Parathyroid adenoma (tissue), 2 donors: Measurements from ENCODE around the gene CFHR1.

ENCODE experiments used
- H2AFZ ChIP-seq: fragments of 300-600 bp; sonication (generic); one replicate; pipeline ENCODE4 v1.7.0; 2017; ENCODE audit warnings: antibody characterized with exemption, mild to moderate bottlenecking
- H3K27ac ChIP-seq: fragments of 300-600 bp; sonication (generic); one replicate; pipeline ENCODE4 v1.7.0; 2017
- H3K27me3 ChIP-seq: fragments of 300-600 bp; sonication (generic); one replicate; pipeline ENCODE4 v1.7.0; 2017; ENCODE audit warnings: low read length; ENCODE audit not compliant: control insufficient read depth, insufficient read depth
- H3K36me3 ChIP-seq: fragments of 300-600 bp; sonication (generic); one replicate; pipeline ENCODE4 v1.7.0; 2017; ENCODE audit warnings: low read length; ENCODE audit not compliant: control insufficient read depth, insufficient read depth
- H3K4me1 ChIP-seq: fragments of 300-600 bp; sonication (generic); one replicate; pipeline ENCODE4 v1.7.0; 2017; ENCODE audit warnings: control low read depth
- H3K4me2 ChIP-seq: fragments of 300-600 bp; sonication (generic); one replicate; pipeline ENCODE4 v1.7.0; 2017; ENCODE audit warnings: low read length
- H3K4me3 ChIP-seq: fragments of 300-600 bp; sonication (generic); one replicate; pipeline ENCODE4 v1.7.0; 2017; ENCODE audit warnings: low read depth, low read length
- H3K79me2 ChIP-seq: fragments of 300-600 bp; sonication (generic); one replicate; pipeline ENCODE4 v1.7.0; 2017; ENCODE audit warnings: control low read depth
- H3K9ac ChIP-seq: fragments of 300-600 bp; sonication (generic); one replicate; pipeline ENCODE4 v1.7.0; 2017; ENCODE audit warnings: mild to moderate bottlenecking
- H3K9me3 ChIP-seq: fragments of 300-600 bp; sonication (generic); one replicate; pipeline ENCODE4 v1.7.0; 2017; ENCODE audit warnings: low read length; ENCODE audit not compliant: control insufficient read depth
- CTCF ChIP-seq: fragments of 300-600 bp; sonication (generic); IDR thresholded peaks from one replicate; pipeline ENCODE4 v1.7.0; 2017; ENCODE audit warnings: antibody characterized with exemption, mild to moderate bottlenecking
- donor health status: primary hyperparathyroidism.

The CFHR1 gene

GRCh38 chr1:196861429-196861828, 41.9 kb downstream of the CFHR1 start:
- Histone ChIP-seq H3K9me3 (no peaks in the 10 kb centered on the region), H3K4me1 (no peaks in the 10 kb centered on the region), H3K4me3 (no peak overlapping the region), H3K27ac (no peak overlapping the region), H2AFZ (no peak overlapping the region), H3K9ac (no peak overlapping the region), H3K4me2 (no peak overlapping the region), H3K27me3 (no peaks in the 10 kb centered on the region), H3K36me3 (no peaks in the 10 kb centered on the region), H3K79me2 (no peaks in the 10 kb centered on the region)
- no peak for TF ChIP-seq CTCF

- H3K4me2 ChIP-seq, result no peak overlapping the region
- H3K9ac ChIP-seq, result no peak overlapping the region
- no peak overlapping the region for H2AFZ ChIP-seq
- no peak overlapping the region for H3K4me3 ChIP-seq
- no peaks in the 10 kb centered on the region for H3K27me3 ChIP-seq
- no peaks in the 10 kb centered on the region for H3K79me2 ChIP-seq
- H3K36me3 ChIP-seq, result no peaks in the 10 kb centered on the region
- no peak overlapping the region for H3K27ac ChIP-seq
- no peaks in the 10 kb centered on the region for H3K4me1 ChIP-seq
- no peaks in the 10 kb centered on the region for H3K9me3 ChIP-seq
- TF ChIP-seq CTCF, result no peak
These were observed 47.4 kb downstream of the CFHR1 start for GRCh38 chr1:196866974-196867373.

- H3K4me1 ChIP-seq, result no peaks in the 10 kb centered on the region
- no peak overlapping the region for H3K27ac ChIP-seq
- no peak overlapping the region for H3K9ac ChIP-seq
- no peak overlapping the region for H3K4me3 ChIP-seq
- no peaks in the 10 kb centered on the region for H3K79me2 ChIP-seq
- no peak for TF ChIP-seq CTCF
- H3K27me3 ChIP-seq, result no peaks in the 10 kb centered on the region
- no peak overlapping the region for H2AFZ ChIP-seq
- no peaks in the 10 kb centered on the region for H3K36me3 ChIP-seq
- H3K4me2 ChIP-seq, result no peak overlapping the region
- H3K9me3 ChIP-seq, result no peaks in the 10 kb centered on the region
These were observed 53.9 kb downstream of the CFHR1 start for GRCh38 chr1:196873385-196873784.

GRCh38 chr1:196875935-196876334, 56.4 kb downstream of the CFHR1 start:
- no peaks in the 10 kb centered on the region for H3K79me2 ChIP-seq
- TF ChIP-seq CTCF, result no peak
- H3K36me3 ChIP-seq, result no peaks in the 10 kb centered on the region
- no peak overlapping the region for H3K27ac ChIP-seq
- no peak overlapping the region for H2AFZ ChIP-seq
- no peak overlapping the region for H3K4me3 ChIP-seq
- no peak overlapping the region for H3K9ac ChIP-seq
- no peaks in the 10 kb centered on the region for H3K9me3 ChIP-seq
- no peaks in the 10 kb centered on the region for H3K4me1 ChIP-seq
- H3K27me3 ChIP-seq, result no peaks in the 10 kb centered on the region
- no peak overlapping the region for H3K4me2 ChIP-seq

DNA sequence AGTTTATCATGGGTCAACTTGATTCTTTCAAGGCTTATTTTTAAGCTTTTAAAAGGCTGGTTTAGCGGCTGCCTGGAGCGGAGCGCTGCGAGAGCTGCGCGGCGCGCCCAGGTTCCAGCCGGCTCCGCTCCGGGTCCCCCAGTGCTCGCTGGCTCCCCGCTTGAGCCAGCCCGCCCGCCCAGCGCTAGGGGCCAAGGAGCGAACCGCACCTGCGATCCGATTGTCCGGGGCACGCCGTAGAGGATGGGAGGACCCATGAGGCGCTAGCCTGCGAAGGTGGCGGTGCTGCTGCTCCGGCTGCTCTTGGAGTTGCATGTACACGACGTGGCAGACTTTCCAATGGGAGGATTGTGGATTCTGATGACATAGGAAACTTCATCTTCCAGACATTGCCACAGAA, 58.4 kb downstream of the CFHR1 start:
- no peak overlapping the region for H3K27ac ChIP-seq
- no peaks in the 10 kb centered on the region for H3K27me3 ChIP-seq
- H3K36me3 ChIP-seq, result no peaks in the 10 kb centered on the region
- H3K4me3 ChIP-seq, result no peak overlapping the region
- no peak overlapping the region for H3K9ac ChIP-seq
- H3K4me1 ChIP-seq, result no peaks in the 10 kb centered on the region
- H3K4me2 ChIP-seq, result peak overlapping the region; percentile 35
- no peak overlapping the region for H2AFZ ChIP-seq
- TF ChIP-seq CTCF, result no peak
- H3K9me3 ChIP-seq, result no peaks in the 10 kb centered on the region
- H3K79me2 ChIP-seq, result no peaks in the 10 kb centered on the region
